DMS53 treated with DMSO at 0.1 percent for 48 hours (cell line): ENCODE measurements around the gene DNMT3B.

ENCODE experiments used
- DNase-seq: peaks from one replicate; lab custom pipeline; 2025; ENCODE audit not compliant: unreplicated experiment; lab: John Stamatoyannopoulos, UW

Gene DNMT3B

GRCh38 chr20:32820698-32821377 is 58.7 kb downstream of the DNMT3B start:
- DNase-seq: no peak

DNA sequence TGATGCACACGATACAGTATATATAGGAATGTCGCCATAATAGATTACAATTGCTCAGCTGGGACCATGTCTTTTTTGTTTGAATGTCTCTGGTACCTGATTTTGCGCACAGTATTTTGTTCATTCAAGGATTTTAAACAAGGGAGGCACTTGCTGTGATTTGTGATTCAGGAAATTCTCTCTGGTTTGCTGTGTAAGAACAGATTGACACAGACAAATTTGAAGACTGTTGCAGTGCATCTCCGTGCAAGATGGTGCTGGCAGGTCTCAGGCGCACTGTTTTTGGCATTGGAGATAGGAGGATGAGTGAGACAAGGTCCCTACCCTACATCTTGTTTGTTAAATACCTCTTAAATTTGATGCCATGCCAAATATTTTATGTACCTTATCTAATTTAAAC is 60.0 kb downstream of the DNMT3B start:
- no peak for DNase-seq

- DNase-seq: no peak
Observed at GRCh38 chr20:32823078-32823477, 60.9 kb downstream of the DNMT3B start.

GRCh38 chr20:32823737-32824588 is 61.8 kb downstream of the DNMT3B start:
- DNase-seq: no peak

DNA sequence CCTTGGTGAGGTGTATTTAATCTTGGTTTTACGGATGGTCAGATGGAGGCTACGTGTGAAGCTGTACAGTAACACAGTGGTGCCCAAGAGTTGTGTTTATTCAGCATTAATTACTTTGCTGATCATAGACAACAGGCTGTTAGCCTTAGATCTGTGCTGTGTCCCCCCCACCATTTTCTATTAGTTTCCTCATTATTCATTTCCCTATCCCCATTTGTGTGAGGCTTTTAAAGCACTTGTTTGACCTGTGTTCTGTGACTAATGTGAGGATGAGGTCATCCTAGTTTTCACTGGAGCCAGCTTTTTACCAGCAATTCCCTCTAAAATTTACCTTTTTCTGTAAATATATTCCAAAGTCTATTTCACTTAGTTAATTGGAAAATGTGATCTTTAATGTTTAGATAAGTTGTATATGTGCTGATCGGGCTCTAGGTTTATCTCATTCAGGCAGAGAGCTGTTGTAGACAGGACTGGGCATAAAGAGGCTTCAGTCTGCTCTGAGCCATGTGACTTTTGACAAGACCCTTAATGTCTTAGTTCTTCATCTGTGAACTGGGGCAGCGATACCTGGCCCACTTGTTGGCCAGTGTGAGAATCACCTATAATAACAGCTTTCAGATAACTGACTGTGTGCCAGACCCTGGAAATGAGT is 66.0 kb downstream of the DNMT3B start:
- peak; percentile 7 for DNase-seq

DNA sequence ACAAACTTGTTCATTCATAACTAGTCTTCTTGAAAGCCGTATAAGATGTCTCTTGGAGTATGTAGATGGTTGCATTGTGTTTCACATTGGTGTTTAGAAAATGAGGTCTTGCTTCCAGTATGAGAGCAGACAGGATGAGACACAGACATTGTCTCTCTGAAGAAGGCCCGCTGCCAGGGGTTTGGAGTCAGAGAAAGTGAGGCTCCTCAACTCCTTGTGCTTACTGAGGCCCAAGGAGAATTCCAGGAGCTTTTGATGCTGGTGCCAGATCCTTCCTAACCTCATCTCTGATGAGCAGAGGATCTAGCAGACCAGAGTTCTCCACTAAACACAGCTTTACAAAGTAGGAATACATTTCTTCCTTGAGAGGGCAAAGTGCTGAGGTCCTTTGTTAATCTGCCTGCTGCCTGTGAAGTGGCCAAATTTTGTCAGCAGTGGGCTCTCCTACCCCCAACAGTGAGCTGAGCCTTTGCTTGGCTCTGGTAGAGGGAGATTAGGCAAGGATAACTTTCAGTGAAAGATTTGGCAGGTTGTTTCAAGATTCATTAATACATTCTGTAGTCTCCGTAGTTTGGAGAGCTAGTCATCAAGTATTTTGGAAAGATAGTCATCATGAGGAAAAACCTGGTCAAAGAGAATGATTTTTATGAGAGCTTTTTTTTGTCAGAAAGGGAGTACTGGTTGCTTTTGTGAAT is 67.3 kb downstream of the DNMT3B start:
- no peak for DNase-seq

DNA sequence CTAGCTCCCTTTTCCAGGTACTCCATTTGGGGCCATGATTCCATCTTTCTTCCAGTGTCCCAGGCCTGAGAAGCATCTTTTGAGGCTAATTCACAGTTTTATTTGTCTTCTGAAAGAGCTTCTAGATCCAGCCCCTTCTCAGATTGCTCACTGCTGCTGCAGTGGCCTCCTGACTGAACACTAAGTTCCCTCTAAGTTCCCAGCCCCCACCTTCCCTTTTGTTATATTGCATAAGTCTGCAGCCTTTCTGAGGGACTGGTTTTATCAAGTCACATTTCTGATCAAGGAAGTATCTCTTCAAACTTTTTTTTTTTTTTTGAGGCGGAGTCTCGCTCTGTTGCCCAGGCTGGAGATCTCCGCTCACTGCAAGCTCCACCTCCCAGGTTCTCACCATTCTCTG is 68.3 kb downstream of the DNMT3B start:
- DNase-seq: no peak

DNA sequence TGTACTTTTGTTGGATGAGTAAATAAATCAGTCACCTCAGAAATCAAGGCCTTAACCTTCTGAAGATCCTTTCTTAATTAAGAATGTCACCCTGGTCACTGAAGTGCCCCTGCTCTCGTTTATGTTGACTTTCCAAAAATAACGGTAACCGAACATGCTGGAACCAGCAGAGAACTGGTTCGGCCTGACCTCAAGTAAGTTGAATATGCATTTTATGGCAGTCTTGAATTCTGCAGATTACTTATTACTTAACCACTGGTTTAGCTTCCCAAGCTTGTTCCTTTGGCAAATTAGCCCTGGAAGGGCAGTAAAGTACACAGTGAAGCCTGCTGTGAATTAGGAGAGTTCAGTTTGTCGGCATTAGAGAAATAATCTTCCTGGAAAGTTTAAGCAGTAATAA is 69.8 kb downstream of the DNMT3B start:
- no peak for DNase-seq

- DNase-seq: no peak
Observed at GRCh38 chr20:32832664-32833063, 70.5 kb downstream of the DNMT3B start.

DNA sequence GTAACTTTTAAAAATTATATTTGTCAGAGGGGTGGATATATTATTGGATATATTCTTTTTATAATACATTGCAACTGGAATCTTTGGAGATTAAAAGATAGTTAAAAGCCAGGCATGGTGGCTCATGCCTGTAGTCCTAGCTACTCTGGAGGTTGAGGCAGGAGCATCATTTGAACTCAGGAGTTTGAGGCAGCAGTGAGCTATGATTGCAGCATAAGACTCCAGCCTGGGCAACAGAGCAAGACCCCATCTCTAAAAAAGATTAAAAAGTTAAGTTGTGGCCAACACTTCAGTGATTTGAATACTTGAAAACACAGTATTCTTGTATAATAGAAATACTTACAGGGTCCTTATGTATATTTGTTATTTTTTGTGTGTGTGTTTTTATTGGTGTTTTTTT is 72.8 kb downstream of the DNMT3B start:
- no peak for DNase-seq

DNA sequence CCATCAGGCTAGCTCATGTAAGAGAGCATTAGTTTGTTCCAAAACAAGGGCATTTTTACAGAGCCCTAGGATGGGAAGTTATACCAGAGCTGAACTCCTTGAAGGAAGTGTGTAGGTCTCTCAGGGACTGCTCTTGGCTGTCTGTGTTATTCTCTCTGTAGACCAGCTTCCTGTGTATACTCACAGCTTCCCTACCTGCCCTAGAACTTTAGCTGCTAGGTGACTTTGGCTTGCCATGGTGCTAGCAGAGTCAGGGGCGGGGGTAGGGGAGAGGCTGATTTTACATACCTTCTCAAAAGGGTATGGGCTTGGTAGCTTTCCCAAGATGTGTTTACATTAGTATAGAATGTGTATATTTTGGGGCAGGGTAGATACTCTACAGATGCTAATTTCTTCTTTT is 75.0 kb downstream of the DNMT3B start:
- DNase-seq: no peak

- no peak for DNase-seq
Observed at GRCh38 chr20:32839227-32839981, 77.2 kb downstream of the DNMT3B start.

GRCh38 chr20:32839982-32840285 is 77.7 kb downstream of the DNMT3B start:
- DNase-seq: no peak

- no peak for DNase-seq
Observed at GRCh38 chr20:32841174-32841573, 79.0 kb downstream of the DNMT3B start.

DNA sequence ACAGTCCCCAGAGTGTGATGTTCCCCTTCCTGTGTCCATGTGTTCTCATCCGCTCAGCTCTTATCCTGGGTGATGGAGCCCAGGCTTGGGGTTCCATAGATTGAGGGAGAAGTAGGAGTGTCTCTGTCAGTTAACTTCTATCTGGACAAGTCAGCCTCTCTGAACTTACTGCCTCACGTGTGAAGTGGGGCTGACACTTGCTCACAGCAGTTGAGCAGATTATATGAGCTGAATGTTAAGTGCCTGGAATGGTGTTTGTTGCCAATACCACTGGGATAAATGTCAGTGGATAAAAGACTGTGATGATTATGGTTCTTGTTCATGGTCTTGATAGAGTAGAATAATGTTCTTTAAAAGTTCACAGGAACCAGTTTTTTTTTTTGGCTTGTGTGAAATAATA is 79.4 kb downstream of the DNMT3B start:
- no peak for DNase-seq

DNA sequence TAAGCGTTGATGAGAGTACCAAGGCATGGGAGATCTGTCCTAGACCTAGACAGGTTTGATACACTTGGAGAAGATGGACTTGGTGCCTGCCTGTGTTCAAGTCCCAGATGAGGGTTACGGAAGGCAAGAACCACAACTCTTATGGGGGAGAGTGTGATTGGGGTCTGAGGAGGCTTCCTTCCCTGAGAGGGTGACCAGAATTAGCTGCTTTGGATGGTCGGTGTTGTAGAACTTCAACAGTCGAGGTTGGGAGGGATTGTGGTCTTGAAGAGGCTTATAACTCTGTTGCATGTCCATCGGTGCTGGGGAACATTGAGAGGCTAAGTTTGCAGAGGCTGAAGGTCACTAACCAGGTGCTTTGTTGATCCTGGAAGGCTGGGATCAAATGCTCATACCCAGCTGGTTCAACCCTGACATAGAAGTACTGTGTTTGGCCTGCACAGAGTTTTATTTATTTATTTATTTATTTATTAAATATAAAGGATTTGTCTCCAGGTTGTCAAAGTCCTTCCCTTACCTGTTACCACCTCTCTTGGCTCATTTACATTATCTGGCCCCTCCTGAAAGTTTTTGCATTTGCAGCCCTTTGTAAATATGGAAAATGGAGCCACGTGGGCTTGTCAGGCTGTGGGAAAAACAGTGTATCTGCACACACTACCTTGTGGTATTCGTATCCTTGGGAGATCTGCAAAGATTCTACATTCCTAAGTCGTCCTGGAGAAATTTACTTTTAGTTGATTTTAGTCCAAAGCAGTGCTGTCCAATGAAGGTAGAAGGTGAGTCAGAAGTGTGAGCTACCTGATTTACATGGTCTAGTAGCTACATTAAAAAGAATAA is 80.7 kb downstream of the DNMT3B start:
- DNase-seq: no peak

- DNase-seq: no peak
Observed at GRCh38 chr20:32845786-32846185, 83.6 kb downstream of the DNMT3B start.

DNA sequence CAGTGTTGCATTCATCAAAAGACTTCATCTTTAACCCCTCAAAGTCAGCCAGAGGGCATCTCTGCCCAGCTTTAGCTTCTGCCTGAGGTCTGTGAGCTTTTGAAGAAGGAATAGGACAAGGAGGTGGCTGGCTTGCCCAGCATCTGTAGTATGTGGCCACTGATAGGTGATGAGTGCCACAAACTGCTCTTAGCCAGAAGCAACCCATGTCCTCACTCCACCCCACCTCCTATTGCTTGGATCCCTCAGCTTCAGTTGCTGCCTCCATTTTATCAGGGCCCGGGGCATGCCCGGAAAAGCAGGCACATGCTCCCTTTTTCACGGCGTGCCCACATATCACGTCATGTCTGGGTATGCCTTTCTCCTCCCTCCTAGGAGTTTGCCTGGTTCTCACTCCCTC is 84.7 kb downstream of the DNMT3B start:
- DNase-seq: no peak

DNA sequence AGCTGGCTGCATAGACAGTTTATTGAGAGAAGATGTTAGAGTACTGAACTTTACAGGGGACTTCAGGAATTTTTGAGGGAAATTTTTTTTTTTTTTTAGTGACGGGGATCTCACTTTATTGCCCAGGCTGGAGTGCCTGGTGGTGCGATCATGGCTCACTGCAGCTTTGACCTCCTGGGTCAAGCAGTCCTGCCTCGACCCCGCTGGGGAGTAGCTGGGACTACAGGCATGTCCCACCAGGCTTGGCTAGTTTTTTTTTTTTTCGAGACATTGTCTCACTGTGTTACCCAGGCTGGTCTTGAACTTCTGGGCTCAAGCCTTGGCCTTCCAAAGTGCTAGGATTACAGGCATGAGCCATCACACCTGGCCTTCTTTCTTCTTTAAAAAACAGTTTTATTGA is 85.8 kb downstream of the DNMT3B start:
- DNase-seq: no peak

DNA sequence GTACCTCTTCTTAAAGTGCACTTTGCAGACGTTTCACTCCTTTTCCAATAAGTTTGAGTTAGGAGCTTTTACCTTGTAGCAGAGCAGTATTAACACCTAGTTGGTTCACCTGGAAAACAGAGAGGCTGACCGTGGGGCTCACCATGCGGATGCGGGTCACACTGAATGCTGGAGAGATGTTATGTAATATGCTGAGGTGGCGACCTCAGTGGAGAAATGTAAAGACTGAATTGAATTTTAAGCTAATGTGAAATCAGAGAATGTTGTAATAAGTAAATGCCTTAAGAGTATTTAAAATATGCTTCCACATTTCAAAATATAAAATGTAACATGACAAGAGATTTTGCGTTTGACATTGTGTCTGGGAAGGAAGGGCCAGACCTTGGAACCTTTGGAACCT is 86.7 kb downstream of the DNMT3B start:
- DNase-seq: no peak
